ENCODE results near the gene TMEM233. TPM values are rescaled to one million over a fixed set of nuclear protein-coding genes. Genes with fewer than 3 reads are reported as not detected.

The TMEM233 gene
- total RNA-seq, 2 experiments from 2014 or later: not detected

- Histone ChIP-seq H4K20me1 (ENCODE audit: insufficient read depth, low read length) (no peaks in the 10 kb centered on the region), H3K27ac (ENCODE audit: low read depth, low read length, poor library complexity, severe bottlenecking) (no peak overlapping the region), H3K4me3 (ENCODE audit: low read depth, low read length, poor library complexity, severe bottlenecking) (no peak overlapping the region), H3K9me2 (ENCODE audit: insufficient read depth, low read length) (no peaks in the 10 kb centered on the region), H3K4me1 (ENCODE audit: insufficient read depth, low read length, poor library complexity, severe bottlenecking) (no peaks in the 10 kb centered on the region), H3K79me2 (ENCODE audit: insufficient read depth, low read depth, low read length) (no peaks in the 10 kb centered on the region), H3K4me2 (ENCODE audit: low read length) (no peak overlapping the region), H2AFZ (ENCODE audit: low read length) (no peak overlapping the region), H3K9me3 (ENCODE audit: low read length) (no peaks in the 10 kb centered on the region), H3K36me3 (ENCODE audit: insufficient read depth, low read length) (no peaks in the 10 kb centered on the region)
- ChIA-PET POLR2A (interaction anchor here (0.7 kb wide), 2 partner anchors 33 to 244 kb away, joined by 3 to 5 read pairs; no protein-coding TSS in a partner anchor), CTCF (ENCODE audit: unreplicated experiment) (no interaction called here)
- BruUV-seq (replicated peaks): no TSS peak
- intact Hi-C loops (cut with micrococcal nuclease; ENCODE audit: unreplicated experiment): no loop called here
- no peak for TF ChIP-seq EZH2phosphoT487 (IDR thresholded peaks at IDR 0.05; ENCODE audit: borderline replicate concordance, low read depth, low read length)
- no peak for TF ChIP-seq CTCF (conservative IDR thresholded peaks at IDR 0.05; ENCODE audit: low read length)
- no peak for DNase-seq (ENCODE audit: low spot score)
Observed at GRCh38 chr12:119620490-119620889, 26.9 kb downstream of the TMEM233 start.

GRCh38 chr12:119621878-119622277 lies 28.3 kb downstream of the TMEM233 start:
- Histone ChIP-seq H3K36me3 (ENCODE audit: insufficient read depth, low read length) (no peaks in the 10 kb centered on the region), H3K79me2 (ENCODE audit: insufficient read depth, low read depth, low read length) (no peaks in the 10 kb centered on the region), H3K4me3 (ENCODE audit: low read depth, low read length, poor library complexity, severe bottlenecking) (no peak overlapping the region), H3K27ac (ENCODE audit: low read depth, low read length, poor library complexity, severe bottlenecking) (no peak overlapping the region), H2AFZ (ENCODE audit: low read length) (no peak overlapping the region), H3K9me3 (ENCODE audit: low read length) (no peaks in the 10 kb centered on the region), H3K9me2 (ENCODE audit: insufficient read depth, low read length) (no peaks in the 10 kb centered on the region), H4K20me1 (ENCODE audit: insufficient read depth, low read length) (no peaks in the 10 kb centered on the region), H3K4me1 (ENCODE audit: insufficient read depth, low read length, poor library complexity, severe bottlenecking) (no peaks in the 10 kb centered on the region), H3K4me2 (ENCODE audit: low read length) (no peak overlapping the region)
- ChIA-PET POLR2A (no interaction called here), CTCF (ENCODE audit: unreplicated experiment) (no interaction called here)
- no TSS peak for BruUV-seq (replicated peaks)
- intact Hi-C loops (cut with micrococcal nuclease; ENCODE audit: unreplicated experiment): no loop called here
- DNase-seq (ENCODE audit: low spot score): no peak
- no peak for TF ChIP-seq EZH2phosphoT487 (IDR thresholded peaks at IDR 0.05; ENCODE audit: borderline replicate concordance, low read depth, low read length)
- TF ChIP-seq CTCF (conservative IDR thresholded peaks at IDR 0.05; ENCODE audit: low read length): no peak

- H3K4me2 ChIP-seq (ENCODE audit: low read length): no peak overlapping the region
Observed at GRCh38 chr12:119624966-119625365, 31.4 kb downstream of the TMEM233 start.

More at GRCh38 chr12:119624966-119625365, 31.4 kb downstream of the TMEM233 start:
- Histone ChIP-seq H3K27ac (ENCODE audit: low read depth, low read length, poor library complexity, severe bottlenecking) (no peak overlapping the region), H3K4me1 (ENCODE audit: insufficient read depth, low read length, poor library complexity, severe bottlenecking) (no peaks in the 10 kb centered on the region), H3K79me2 (ENCODE audit: insufficient read depth, low read depth, low read length) (no peaks in the 10 kb centered on the region), H2AFZ (ENCODE audit: low read length) (no peak overlapping the region), H3K9me2 (ENCODE audit: insufficient read depth, low read length) (no peaks in the 10 kb centered on the region), H3K9me3 (ENCODE audit: low read length) (no peaks in the 10 kb centered on the region), H4K20me1 (ENCODE audit: insufficient read depth, low read length) (no peaks in the 10 kb centered on the region), H3K4me3 (ENCODE audit: low read depth, low read length, poor library complexity, severe bottlenecking) (no peak overlapping the region), H3K36me3 (ENCODE audit: insufficient read depth, low read length) (no peaks in the 10 kb centered on the region)
- no TSS peak for BruUV-seq (replicated peaks)
- intact Hi-C loops (cut with micrococcal nuclease; ENCODE audit: unreplicated experiment): no loop called here
- POLR2A ChIA-PET: no interaction called here
- CTCF ChIA-PET (ENCODE audit: unreplicated experiment): no interaction called here
- TF ChIP-seq CTCF (conservative IDR thresholded peaks at IDR 0.05; ENCODE audit: low read length) (no peak), EZH2phosphoT487 (IDR thresholded peaks at IDR 0.05; ENCODE audit: borderline replicate concordance, low read depth, low read length) (no peak)
- DNase-seq (ENCODE audit: low spot score): no peak
